ENCODE data around the gene NFIA. TPM values are rescaled to one million over a fixed set of nuclear protein-coding genes. Genes with fewer than 3 reads are reported as not detected.

Gene NFIA
- total and polyA plus RNA-seq, 2 donors (not counting 1 experiment from before 2014, with no cell fraction given) = 5.4 to 11.0 TPM

- Histone ChIP-seq H3K4me1 (ENCODE audit: control insufficient read depth, extremely low read depth, insufficient read depth, low read length) (peaks cover 10% of the 10 kb centered on the region), H3K4me3 (replicated peaks in 1 of 4; ENCODE audit: control extremely low read depth in 1 of 4, insufficient read depth in 1 of 4, low read depth in 3 of 4, low read length in 4 of 4) (no peak overlapping the region), H3K27ac (ENCODE audit: insufficient read depth, low read length) (no peak overlapping the region), H3K4me2 (ENCODE audit: extremely low read depth, insufficient read depth, low read length) (no peak overlapping the region), H4K20me1 (ENCODE audit: control insufficient read depth, extremely low read depth, insufficient read depth, low read length) (no peaks in the 10 kb centered on the region), H3K79me2 (ENCODE audit: control insufficient read depth, insufficient read depth, low read length) (no peaks in the 10 kb centered on the region), H3K9ac (ENCODE audit: insufficient read depth, low read length) (no peak overlapping the region), H3K27me3 (ENCODE audit: control insufficient read depth, insufficient read depth, low read length) (no peaks in the 10 kb centered on the region), H2AFZ (ENCODE audit: low read length) (no peak overlapping the region), H3K9me3 (ENCODE audit: control insufficient read depth, insufficient read depth, low read depth, low read length) (no peaks in the 10 kb centered on the region), H3K36me3 (ENCODE audit: control insufficient read depth, insufficient read depth, low read length) (no peaks in the 10 kb centered on the region)
- TF ChIP-seq EZH2 (IDR thresholded peaks at IDR 0.05; ENCODE audit: low read length, missing control alignments) (no peak), CTCF (conservative IDR thresholded peaks at IDR 0.05 in 1 of 2, IDR thresholded peaks at IDR 0.05 in 1 of 2; ENCODE audit: low read depth in 1 of 2, low read length in 2 of 2) (no peak)
- DNase-seq (ENCODE audit: low read depth in 2 of 2) = peak; percentile 8 to 67
These were observed 170.8 kb downstream of the NFIA start for GRCh38 chr1:61253059-61253735.

GRCh38 chr1:61253912-61254633 lies 171.7 kb downstream of the NFIA start:
- no peak for DNase-seq (ENCODE audit: low read depth in 2 of 2)
- peak overlapping the region; percentile 18 for H3K4me2 ChIP-seq (ENCODE audit: extremely low read depth, insufficient read depth, low read length)
- H3K4me3 ChIP-seq (replicated peaks in 1 of 4; ENCODE audit: control extremely low read depth in 1 of 4, insufficient read depth in 1 of 4, low read depth in 3 of 4, low read length in 4 of 4) = peak overlapping the region in 2 of 4 experiments; percentile 53 to 56
- peaks cover 10% of the 10 kb centered on the region for H3K4me1 ChIP-seq (ENCODE audit: control insufficient read depth, extremely low read depth, insufficient read depth, low read length)
- H2AFZ ChIP-seq (ENCODE audit: low read length) = no peak overlapping the region
- H3K27ac ChIP-seq (ENCODE audit: insufficient read depth, low read length) = no peak overlapping the region
- H3K36me3 ChIP-seq (ENCODE audit: control insufficient read depth, insufficient read depth, low read length) = no peaks in the 10 kb centered on the region
- H3K9ac ChIP-seq (ENCODE audit: insufficient read depth, low read length) = no peak overlapping the region
- no peaks in the 10 kb centered on the region for H3K79me2 ChIP-seq (ENCODE audit: control insufficient read depth, insufficient read depth, low read length)
- no peaks in the 10 kb centered on the region for H4K20me1 ChIP-seq (ENCODE audit: control insufficient read depth, extremely low read depth, insufficient read depth, low read length)
- H3K27me3 ChIP-seq (ENCODE audit: control insufficient read depth, insufficient read depth, low read length) = no peaks in the 10 kb centered on the region
- TF ChIP-seq EZH2 (IDR thresholded peaks at IDR 0.05; ENCODE audit: low read length, missing control alignments) = no peak
- TF ChIP-seq CTCF (conservative IDR thresholded peaks at IDR 0.05 in 1 of 2, IDR thresholded peaks at IDR 0.05 in 1 of 2; ENCODE audit: low read depth in 1 of 2, low read length in 2 of 2) = no peak
- H3K9me3 ChIP-seq (ENCODE audit: control insufficient read depth, insufficient read depth, low read depth, low read length) = no peaks in the 10 kb centered on the region

DNA sequence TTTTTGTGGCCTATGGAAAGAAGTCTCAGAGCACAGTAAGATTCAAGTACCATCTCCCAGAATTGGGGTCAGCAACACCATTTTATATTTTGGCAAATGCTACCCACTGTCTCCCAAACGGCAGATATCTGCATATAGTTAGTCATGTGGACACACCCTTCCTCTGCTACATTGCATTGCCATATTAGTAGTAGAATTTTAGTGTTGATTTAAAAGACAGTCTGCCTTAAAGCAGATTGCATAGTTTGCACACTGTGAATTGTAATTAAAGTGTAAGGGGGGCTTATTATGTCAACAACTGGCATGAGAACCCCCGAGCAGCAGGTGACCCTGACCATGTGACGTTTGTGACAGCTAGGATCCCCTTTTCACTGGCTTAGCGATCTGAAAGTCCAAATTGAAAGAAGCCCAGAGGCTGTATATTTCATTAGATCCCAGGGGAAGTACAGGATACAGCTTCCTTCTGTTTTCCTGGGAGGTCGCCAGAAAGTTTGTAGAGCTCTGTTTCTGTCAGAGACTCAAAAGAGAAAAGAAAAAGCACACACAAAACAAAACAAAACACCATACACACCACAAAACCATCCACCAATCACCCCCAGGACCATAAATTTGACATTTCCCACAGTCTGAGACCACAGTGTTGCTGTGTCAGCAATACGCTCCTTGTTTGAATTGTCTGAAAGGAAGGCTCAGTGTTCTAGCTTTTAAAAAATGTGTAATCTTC lies 172.4 kb downstream of the NFIA start:
- DNase-seq (ENCODE audit: low read depth in 2 of 2) = peak in 1 of 2 donors; percentile 79
- Histone ChIP-seq H3K9ac (ENCODE audit: insufficient read depth, low read length) (no peak overlapping the region), H3K79me2 (ENCODE audit: control insufficient read depth, insufficient read depth, low read length) (no peaks in the 10 kb centered on the region), H3K4me1 (ENCODE audit: control insufficient read depth, extremely low read depth, insufficient read depth, low read length) (peaks cover 10% of the 10 kb centered on the region), H3K36me3 (ENCODE audit: control insufficient read depth, insufficient read depth, low read length) (no peaks in the 10 kb centered on the region), H3K9me3 (ENCODE audit: control insufficient read depth, insufficient read depth, low read depth, low read length) (no peaks in the 10 kb centered on the region), H2AFZ (ENCODE audit: low read length) (peak overlapping the region; percentile 58), H3K27me3 (ENCODE audit: control insufficient read depth, insufficient read depth, low read length) (no peaks in the 10 kb centered on the region), H3K4me2 (ENCODE audit: extremely low read depth, insufficient read depth, low read length) (peak overlapping the region; percentile 95), H3K4me3 (replicated peaks in 1 of 4; ENCODE audit: control extremely low read depth in 1 of 4, insufficient read depth in 1 of 4, low read depth in 3 of 4, low read length in 4 of 4) (peak overlapping the region; percentile 40 to 56 (median 50)), H3K27ac (ENCODE audit: insufficient read depth, low read length) (no peak overlapping the region), H4K20me1 (ENCODE audit: control insufficient read depth, extremely low read depth, insufficient read depth, low read length) (no peaks in the 10 kb centered on the region)
- TF ChIP-seq CTCF (conservative IDR thresholded peaks at IDR 0.05 in 1 of 2, IDR thresholded peaks at IDR 0.05 in 1 of 2; ENCODE audit: low read depth in 1 of 2, low read length in 2 of 2) = no peak
- TF ChIP-seq EZH2 (IDR thresholded peaks at IDR 0.05; ENCODE audit: low read length, missing control alignments) = no peak

All from fibroblast of lung (primary cell).